Spleen (tissue), 7 donors: ENCODE results near the gene ELFN1.

Source experiments
- POLR2A ChIP-seq, 3 donors: fragments of 450-650 bp; IDR thresholded peaks; one replicate each; pipeline ENCODE4 v1.5.1; 2017; ENCODE audit warnings: antibody characterized with exemption in 3 of 3, mild to moderate bottlenecking in 1 of 3
- POLR2AphosphoS5 ChIP-seq, 3 donors: sonication (generic); formaldehyde crosslinking; IDR thresholded peaks; one replicate each; pipeline ENCODE4 v1.5.1; 2017; ENCODE audit warnings: antibody characterized with exemption in 3 of 3
- TF ChIP-seq, protein P1 (sequence below), 11 experiments: fragments of 200-600 bp in 7 of 11; fragments of 450-650 bp in 4 of 11; sonication (generic) in 4 of 11; IDR thresholded peaks in 8 of 11; conservative IDR thresholded peaks in 3 of 11; 1 replicate in 7 of 11; 2 replicates in 4 of 11; pipeline versions ENCODE4 v1.4.0 to v1.8.0; 2016 to 2021; ENCODE audit warnings: antibody characterized with exemption in 11 of 11, inconsistent platforms in 4 of 11, mild to moderate bottlenecking in 1 of 11
- donor health status: DM: no; HTN: no; CAD: no; lungs with moderate emphysema.
- donor health status: DM: no; HTN: no; CAD: no.
- donor health status: DM: no; HTN: no; CAD: no.

DNA sequence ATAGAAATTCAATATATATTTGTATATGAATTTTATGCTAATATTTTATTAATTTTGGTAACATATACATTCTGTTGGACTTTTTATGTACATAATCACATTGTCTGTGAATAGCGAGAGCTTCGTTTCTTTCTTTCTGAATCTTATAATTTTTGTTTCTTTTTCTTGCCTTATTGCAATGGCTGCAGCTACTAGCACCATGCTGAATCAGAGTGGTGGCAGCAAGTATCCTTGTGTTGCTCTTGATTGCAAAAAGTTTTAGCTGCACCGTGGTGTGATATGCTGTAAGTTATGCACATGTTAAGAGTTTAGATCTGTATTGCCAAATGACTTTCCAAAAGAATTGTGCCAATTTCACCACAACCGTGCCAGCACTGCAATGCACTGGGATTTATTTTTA is 32.6 kb downstream of the ELFN1 start:
- TF ChIP-seq, protein P1, sequence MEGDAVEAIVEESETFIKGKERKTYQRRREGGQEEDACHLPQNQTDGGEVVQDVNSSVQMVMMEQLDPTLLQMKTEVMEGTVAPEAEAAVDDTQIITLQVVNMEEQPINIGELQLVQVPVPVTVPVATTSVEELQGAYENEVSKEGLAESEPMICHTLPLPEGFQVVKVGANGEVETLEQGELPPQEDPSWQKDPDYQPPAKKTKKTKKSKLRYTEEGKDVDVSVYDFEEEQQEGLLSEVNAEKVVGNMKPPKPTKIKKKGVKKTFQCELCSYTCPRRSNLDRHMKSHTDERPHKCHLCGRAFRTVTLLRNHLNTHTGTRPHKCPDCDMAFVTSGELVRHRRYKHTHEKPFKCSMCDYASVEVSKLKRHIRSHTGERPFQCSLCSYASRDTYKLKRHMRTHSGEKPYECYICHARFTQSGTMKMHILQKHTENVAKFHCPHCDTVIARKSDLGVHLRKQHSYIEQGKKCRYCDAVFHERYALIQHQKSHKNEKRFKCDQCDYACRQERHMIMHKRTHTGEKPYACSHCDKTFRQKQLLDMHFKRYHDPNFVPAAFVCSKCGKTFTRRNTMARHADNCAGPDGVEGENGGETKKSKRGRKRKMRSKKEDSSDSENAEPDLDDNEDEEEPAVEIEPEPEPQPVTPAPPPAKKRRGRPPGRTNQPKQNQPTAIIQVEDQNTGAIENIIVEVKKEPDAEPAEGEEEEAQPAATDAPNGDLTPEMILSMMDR (IDR thresholded peaks at IDR 0.05 in 8 of 11, conservative IDR thresholded peaks at IDR 0.05 in 3 of 11), result no peak
- TF ChIP-seq POLR2AphosphoS5 (IDR thresholded peaks at IDR 0.05), result no peak
- no peak for TF ChIP-seq POLR2A (IDR thresholded peaks at IDR 0.05)
